ENCODE measurements around the gene PIGU. TPM values are rescaled to one million over a fixed set of nuclear protein-coding genes. Genes with fewer than 3 reads are reported as not detected.

PIGU gene
- total and polyA plus RNA-seq, 2 of the 13 experiments (the other 11 are each of a cell fraction or from before 2014, with no cell fraction given): 45.5 to 231 TPM

DNA sequence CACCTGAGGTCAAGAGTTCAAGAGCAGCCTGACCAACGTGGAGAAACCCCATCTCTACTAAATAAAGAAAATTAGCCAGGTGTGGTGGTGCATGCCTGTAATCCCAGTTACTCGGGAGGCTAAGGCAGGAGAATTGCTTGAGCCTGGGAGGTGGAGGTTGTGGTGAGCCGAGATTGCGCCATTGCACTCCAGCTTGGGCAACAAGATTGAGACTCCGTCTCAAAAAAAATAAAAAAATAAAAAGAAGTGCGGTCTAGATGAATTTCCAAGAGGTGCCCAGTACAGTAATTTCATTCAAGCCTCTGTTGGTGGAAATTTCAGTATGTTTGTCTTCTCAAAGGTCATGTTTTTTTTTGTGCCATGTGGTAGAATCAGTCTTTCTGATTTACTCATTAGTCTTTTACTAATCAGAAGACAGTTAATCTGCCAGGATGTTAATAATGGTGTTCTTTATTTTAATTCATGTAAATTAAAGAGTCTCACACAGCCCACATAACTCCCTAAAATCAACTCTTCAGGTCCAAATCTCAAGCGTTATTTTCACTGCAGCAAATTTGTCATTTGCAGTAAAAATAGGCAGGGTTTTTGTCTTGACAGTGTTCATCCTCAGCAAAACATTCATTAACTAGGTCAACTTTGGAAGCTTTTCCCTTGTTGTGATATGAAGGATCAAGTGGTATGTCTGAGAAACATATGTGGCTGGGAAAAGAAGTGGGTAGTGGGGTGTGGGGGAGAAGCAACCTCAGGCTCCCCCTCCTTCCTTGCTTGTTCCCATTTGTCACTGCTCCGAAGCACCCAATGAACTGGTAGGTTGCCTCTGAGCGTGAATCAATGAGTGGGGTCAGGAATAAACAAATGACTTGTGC, 40.6 kb upstream of the PIGU start (continued):
- TF ChIP-seq, protein P1, sequence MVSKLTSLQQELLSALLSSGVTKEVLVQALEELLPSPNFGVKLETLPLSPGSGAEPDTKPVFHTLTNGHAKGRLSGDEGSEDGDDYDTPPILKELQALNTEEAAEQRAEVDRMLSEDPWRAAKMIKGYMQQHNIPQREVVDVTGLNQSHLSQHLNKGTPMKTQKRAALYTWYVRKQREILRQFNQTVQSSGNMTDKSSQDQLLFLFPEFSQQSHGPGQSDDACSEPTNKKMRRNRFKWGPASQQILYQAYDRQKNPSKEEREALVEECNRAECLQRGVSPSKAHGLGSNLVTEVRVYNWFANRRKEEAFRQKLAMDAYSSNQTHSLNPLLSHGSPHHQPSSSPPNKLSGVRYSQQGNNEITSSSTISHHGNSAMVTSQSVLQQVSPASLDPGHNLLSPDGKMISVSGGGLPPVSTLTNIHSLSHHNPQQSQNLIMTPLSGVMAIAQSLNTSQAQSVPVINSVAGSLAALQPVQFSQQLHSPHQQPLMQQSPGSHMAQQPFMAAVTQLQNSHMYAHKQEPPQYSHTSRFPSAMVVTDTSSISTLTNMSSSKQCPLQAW (CRISPR knock-in tag; IDR thresholded peaks at IDR 0.05): peak; percentile 64; the same call in 1 of the 2 replicates
- TF ChIP-seq ZNF737 (CRISPR knock-in tag; IDR thresholded peaks at IDR 0.05; ENCODE audit: borderline replicate concordance): no peak
- TF ChIP-seq, protein P2, sequence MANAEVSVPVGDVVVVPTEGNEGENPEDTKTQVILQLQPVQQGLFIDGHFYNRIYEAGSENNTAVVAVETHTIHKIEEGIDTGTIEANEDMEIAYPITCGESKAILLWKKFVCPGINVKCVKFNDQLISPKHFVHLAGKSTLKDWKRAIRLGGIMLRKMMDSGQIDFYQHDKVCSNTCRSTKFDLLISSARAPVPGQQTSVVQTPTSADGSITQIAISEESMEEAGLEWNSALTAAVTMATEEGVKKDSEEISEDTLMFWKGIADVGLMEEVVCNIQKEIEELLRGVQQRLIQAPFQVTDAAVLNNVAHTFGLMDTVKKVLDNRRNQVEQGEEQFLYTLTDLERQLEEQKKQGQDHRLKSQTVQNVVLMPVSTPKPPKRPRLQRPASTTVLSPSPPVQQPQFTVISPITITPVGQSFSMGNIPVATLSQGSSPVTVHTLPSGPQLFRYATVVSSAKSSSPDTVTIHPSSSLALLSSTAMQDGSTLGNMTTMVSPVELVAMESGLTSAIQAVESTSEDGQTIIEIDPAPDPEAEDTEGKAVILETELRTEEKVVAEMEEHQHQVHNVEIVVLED (CRISPR knock-in tag; IDR thresholded peaks at IDR 0.05; ENCODE audit: borderline replicate concordance): no peak
- no peak for TF ChIP-seq XRCC5 (optimal IDR thresholded peaks at IDR 0.05; ENCODE audit: low read length)
- peak; percentile 46; the same call in 1 of the 2 replicates for TF ChIP-seq ZNF614 (CRISPR knock-in tag; IDR thresholded peaks at IDR 0.05; ENCODE audit: borderline replicate concordance)
- no peak for TF ChIP-seq ZNF468 (CRISPR knock-in tag; IDR thresholded peaks at IDR 0.05)
- TF ChIP-seq IKZF4 (CRISPR knock-in tag; IDR thresholded peaks at IDR 0.05; ENCODE audit: borderline replicate concordance, low read depth, not compliant biosample characterization): no peak
- TF ChIP-seq FLYWCH1 (CRISPR knock-in tag; IDR thresholded peaks at IDR 0.05): no peak
- no peak for TF ChIP-seq YY1 (IDR thresholded peaks at IDR 0.05; ENCODE audit: insufficient read depth, insufficient replicate concordance, low read depth, low read length)
- TF ChIP-seq, protein P3, sequence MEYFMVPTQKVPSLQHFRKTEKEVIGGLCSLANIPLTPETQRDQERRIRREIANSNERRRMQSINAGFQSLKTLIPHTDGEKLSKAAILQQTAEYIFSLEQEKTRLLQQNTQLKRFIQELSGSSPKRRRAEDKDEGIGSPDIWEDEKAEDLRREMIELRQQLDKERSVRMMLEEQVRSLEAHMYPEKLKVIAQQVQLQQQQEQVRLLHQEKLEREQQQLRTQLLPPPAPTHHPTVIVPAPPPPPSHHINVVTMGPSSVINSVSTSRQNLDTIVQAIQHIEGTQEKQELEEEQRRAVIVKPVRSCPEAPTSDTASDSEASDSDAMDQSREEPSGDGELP (IDR thresholded peaks at IDR 0.05; ENCODE audit: borderline replicate concordance, low read depth): no peak
- TF ChIP-seq ZBTB40 (IDR thresholded peaks at IDR 0.05): no peak
- no peak for TF ChIP-seq ZBTB40 (CRISPR knock-in tag; IDR thresholded peaks at IDR 0.05)
